ENCODE data around the gene TNFAIP8L2.
"Not testable (repeated sequence)": the region's sequence is repeated elsewhere in the genome, so short reads cannot be mapped to it uniquely, and the experiment has no call there.

Gene TNFAIP8L2

DNA sequence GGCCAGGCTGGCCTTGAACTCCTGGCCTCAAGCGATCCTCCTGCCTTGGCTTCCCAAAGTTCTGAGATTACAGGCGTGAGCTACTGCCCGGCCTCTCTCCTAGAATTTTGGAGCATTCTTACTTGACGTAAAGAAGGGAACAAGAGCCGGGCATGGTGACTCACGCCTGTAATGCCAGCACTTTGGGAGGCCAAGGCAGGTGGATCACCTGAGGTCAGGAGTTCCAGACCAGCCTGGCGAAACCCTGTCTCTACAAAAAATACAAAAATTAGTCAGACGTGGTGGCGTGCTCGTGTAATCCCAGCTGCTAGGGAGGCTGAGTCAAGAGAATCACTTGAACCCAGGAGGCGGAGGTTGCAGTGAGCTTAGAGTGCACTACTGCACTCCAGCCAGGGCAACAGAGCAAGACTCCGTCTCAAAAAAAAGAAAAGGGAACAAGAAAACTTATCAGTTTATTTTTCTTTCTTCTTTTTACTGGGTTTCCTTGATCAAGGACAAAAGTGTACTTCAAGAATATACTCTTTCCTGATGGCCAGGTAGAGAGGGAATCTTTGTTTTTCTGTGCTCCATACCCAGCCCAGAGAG is 49.0 kb downstream of the TNFAIP8L2 start:
- H3K14ac ChIP-seq (ENCODE audit: low read length); H3K23ac ChIP-seq (ENCODE audit: low read depth, low read length, poor library complexity); H3K4me1 ChIP-seq (ENCODE audit: control insufficient read depth in 2 of 2, insufficient read depth in 1 of 2, low read depth in 1 of 2, low read length in 2 of 2); H4K8ac ChIP-seq (ENCODE audit: low read depth, low read length); H3K27me3 ChIP-seq (ENCODE audit: control insufficient read depth in 3 of 3, insufficient read depth in 3 of 3, low read depth in 1 of 3, low read length in 3 of 3); H4K91ac ChIP-seq (ENCODE audit: low read depth, low read length, poor library complexity); H3K9me3 ChIP-seq (replicated peaks in 1 of 2; ENCODE audit: control insufficient read depth in 2 of 2, insufficient read depth in 1 of 2, low read depth in 1 of 2, low read length in 2 of 2); H3K18ac ChIP-seq (ENCODE audit: low read length); H3K9ac ChIP-seq (ENCODE audit: low read depth, low read length, poor library complexity); H2BK120ac ChIP-seq (ENCODE audit: low read depth, low read length); H3K4me3 ChIP-seq (ENCODE audit: low read length in 2 of 2); H2BK5ac ChIP-seq (ENCODE audit: low read length); H2AK5ac ChIP-seq (ENCODE audit: low read depth, low read length); H3K4ac ChIP-seq (ENCODE audit: low read length); H3K79me1 ChIP-seq (ENCODE audit: low read depth, low read length); H2BK15ac ChIP-seq (ENCODE audit: low read length); H3K27ac ChIP-seq (replicated peaks; ENCODE audit: low read length); H2AFZ ChIP-seq (ENCODE audit: low read length); DNase-seq (ENCODE audit: low spot score); H2BK12ac ChIP-seq (ENCODE audit: low read length); H3K4me2 ChIP-seq (ENCODE audit: insufficient read depth, low read length, poor library complexity, severe bottlenecking): not testable (repeated sequence)
- WGBS, 2 donors (ENCODE audit: extremely low coverage in 2 of 2, insufficient read length in 2 of 2, insufficient replicate concordance in 1 of 2), result no CpG with 5 or more reads among the region's 12 CpGs
- H3K36me3 ChIP-seq (replicated peaks in 1 of 2; ENCODE audit: control insufficient read depth in 2 of 2, insufficient read depth in 2 of 2, low read length in 2 of 2), result peaks cover 12 to 88% of the 10 kb centered on the region in 2 donors

Measured in neuronal stem cell (in vitro differentiated cells).